GM21529 (cell line): ENCODE measurements around the gene SNX3.

ENCODE experiments used
- ATAC-seq: cut with Tn5 transposase; IDR thresholded peaks from one replicate; pipeline ENCODE4 v1.9.1; 2021; ENCODE audit not compliant: unreplicated experiment

Gene SNX3

DNA sequence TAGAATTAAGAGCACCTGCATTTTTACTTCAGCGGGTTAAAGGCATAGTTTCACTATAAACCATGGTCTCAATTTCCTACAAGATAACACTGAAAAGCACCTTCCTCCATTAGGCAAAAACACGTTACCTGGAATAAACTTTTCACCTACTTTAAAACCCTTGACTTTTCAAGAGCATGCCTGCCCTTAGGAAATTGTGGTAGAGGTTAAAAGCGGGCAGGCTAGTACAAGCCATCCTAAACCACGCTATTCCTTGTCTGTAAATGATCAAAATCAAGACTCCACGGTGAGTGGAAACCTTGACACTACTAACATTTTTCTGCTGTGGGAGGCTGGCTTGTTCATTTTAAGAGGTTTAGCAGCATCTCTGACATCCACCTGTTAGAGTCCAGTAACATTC is 51.1 kb downstream of the SNX3 start:
- no peak for ATAC-seq

DNA sequence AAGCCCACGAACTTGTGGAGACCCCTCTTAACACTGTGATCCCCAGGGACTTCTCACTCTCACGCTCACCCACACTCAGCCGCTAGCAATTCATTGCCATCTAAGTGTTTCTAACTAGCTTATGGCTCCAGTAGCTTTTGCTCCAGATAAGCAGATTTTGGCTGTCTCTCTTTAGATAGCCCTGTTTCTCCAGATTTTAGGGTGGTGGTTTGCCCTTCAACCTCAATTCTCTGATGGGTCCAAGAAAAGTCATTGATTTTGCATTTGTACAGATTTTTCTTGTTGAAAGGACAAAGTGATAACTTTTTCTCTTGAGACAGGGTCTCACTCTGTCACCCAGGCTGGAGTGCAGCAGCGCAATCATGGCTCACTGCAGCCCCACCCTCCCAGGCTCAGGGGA is 53.8 kb downstream of the SNX3 start:
- ATAC-seq: no peak

DNA sequence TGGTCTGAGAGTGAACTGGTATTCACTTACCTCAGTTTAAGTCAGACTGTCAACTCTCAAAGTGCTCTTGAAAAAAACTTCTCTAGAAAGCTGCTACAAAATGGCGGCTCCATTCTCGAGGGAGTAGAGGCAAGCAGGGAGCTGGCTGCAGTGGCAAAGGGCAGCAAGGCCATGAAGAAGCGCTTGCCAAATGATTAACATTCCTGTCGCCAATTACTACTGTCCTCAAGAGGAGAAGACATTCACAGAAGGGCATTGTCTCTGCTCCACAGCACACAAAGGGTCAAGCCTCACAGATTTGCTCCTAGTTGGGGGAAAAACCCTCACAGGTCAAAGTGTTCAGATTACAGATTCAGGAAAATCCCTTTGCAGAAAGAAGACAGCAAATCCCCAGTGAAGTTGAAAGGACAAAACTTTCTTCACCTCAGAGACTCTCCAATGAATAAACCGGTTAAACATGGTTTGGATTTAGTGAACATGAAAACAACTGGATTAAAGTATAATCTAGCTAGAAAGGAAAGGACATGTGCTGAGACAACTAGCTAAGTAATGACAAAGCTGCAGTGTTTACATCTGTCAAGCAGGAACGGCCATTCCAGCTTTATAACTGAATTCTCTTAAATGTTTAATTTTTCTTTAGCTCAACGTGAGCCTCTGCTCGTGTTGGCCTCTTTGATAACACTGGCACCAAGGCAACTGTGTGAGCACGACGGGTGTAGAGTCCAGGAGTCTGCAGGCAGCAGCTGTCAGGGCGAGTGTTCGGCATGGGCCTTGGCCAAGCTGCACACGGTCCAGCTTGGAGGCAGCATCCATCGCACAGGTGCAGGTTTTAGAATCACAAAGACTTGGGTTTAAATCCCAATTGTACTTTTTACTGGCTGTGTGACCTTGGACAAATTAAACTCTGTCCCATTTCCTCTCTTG is 57.4 kb downstream of the SNX3 start:
- no peak for ATAC-seq

DNA sequence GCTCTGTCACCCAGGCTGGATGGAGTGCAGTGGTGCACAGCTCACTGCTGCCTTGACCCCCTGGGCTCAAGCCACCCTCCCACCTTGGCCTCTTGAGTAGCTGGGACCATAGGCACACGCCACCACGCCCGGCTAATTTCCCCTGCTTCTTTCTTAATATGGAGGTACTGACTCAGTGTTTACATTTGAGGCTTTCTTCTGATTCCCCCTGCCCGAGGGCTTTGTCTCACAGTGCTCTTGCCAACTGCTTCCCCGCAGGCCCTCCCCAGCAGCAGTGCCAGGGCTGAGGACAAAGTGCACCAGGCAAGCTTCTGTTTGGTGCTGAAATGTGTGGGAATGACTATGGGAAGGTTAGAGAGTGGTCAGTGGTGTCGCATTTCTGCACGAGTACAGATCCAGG is 60.2 kb downstream of the SNX3 start:
- ATAC-seq: no peak

DNA sequence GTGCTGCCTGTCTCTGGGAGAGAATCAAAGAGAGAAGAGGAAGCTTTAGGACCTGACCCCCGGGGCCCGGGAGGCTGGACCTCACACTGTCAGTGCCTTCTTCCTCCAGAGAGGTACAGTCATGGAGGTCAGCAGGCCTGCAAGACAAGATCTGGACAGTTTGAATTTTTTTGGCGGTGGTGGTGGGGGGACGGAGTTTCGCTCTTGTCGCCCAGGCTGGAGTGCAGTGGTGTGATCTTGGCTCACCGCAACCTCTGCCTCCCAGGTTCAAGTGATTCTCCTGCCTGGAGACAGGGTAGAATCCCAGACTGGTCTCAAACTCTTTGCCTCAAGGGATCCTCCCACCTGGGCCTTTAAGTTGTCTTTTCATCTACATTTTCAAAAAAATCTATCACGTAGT is 60.7 kb downstream of the SNX3 start:
- ATAC-seq: no peak

DNA sequence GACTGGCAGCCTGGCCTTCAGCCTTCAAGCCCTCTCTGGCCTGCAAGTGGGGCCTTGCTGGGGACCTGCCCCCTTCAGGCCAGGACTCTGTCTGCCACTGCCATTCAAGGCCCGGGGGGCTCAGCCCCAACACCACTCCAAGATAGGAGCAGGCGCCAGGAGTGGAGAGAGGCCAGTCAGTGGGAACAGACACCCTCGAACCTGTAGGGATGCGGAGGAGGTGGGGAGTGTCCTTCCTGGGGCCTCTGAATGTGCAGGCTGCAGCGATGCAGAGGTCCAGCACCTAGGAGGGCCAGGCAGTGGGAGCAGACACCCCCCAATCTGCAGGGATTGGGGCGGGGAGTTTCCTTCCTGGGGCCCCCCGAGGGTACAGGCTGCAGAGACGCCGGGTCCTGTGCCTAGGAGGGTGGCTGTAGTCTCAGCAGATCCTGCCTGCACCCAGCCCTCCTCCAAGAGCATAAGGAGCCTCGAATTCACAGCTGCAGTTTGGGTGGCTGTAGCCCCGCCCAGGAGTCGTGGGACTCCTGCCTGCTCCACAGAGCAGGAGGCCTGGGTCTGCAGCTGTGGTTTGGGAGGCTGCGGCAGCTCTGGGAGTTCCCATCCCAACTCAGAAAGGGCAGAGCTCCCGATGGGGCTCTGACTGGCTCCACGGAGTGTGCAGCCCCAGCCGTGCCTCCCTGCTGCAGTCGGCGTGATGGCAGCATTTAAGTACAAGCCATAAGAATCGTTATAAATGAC is 61.9 kb downstream of the SNX3 start:
- ATAC-seq: no peak

DNA sequence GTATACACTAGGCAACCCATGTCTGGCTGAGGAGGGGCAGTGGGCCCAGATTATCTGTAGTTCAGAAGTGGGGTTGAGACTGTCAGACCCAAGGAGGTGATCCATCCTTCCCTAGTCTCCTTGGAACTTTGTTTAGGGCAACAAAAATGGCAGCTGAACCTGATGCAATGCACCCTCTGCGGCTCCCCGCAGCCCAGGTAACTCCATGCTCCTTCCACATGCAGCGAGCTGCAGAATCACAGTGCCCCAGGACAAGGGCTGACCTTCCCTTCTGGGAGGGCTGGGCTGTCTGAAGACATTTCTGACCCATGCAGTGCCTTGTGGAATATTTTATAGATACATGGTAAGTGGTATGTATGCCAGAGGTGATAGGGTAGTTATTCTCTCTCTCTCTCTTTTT is 65.6 kb downstream of the SNX3 start:
- no peak for ATAC-seq

DNA sequence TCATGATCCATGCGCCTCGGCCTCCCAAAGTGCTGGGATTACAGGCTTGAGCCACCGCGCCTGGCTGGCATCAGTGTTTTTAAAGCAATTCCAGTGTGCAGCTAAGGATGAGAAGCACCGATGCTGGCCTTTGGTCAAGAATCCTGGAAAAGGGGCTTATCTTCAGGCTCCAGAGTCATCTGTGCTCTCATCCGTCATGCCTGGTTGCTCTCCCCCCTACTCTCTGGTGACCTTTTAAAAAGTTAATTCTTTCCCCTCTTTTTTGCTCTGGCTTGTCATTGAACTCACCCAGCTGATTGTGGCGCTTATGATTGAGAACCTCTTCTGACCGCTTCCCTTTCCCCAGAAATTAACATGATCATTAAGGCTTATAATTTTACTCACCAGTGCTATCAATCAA is 66.3 kb downstream of the SNX3 start:
- no peak for ATAC-seq

DNA sequence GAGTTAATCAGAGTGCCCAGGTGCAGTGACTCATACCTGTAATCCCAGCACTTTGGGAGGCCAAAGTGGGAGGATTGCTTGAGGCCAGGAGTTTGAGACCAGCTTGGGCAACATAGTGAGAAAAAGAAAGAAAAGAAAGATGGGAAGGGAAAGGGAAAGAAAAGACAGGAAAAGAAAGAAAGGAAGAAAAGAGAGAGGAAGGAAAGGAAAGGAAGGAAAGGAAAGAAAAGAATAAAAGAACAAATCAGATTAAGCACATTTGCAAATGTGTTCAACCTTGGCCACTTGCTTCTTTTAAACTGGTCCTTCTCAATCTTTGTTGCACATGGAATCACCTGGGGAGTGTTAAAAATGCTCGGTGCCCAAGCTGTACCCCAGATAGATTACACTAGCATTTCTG is 67.0 kb downstream of the SNX3 start:
- no peak for ATAC-seq

DNA sequence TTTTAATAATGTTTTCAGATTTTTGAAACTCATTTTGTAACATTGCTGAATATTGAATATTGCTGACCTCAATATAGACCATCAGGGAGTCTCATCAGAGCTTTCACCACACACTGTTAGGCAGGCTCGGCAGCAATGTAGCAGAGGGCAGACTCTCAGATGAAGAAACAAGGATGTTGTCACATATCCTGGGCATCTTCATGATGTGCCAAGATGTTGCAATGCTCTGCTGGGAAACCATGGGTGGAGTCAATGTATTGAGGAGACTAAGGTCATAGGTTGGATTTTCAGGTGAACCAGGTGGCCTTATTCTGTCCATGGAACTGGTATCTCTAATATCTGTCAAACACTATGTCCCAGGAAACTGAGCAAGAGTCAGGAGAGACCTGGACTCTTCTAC is 67.7 kb downstream of the SNX3 start:
- ATAC-seq: no peak

DNA sequence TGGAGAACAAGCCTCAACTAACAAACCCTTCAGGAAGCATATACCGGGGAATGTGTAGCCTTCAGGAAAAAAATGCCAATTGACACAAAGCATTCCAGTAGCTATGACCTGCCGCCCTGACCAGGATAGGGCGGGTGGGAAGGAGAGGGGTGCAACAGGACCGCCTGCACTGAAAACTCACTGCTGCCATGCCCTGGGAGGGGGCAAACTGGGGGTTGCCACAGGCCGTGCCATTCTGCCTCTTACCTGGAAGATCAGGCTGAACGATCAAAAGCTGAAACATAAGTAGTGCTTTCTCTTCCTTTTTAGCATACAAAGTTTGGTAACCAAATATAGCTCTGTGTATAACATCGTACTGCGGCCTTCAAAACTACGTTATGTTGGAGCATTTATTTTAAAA is 73.3 kb downstream of the SNX3 start:
- no peak for ATAC-seq

DNA sequence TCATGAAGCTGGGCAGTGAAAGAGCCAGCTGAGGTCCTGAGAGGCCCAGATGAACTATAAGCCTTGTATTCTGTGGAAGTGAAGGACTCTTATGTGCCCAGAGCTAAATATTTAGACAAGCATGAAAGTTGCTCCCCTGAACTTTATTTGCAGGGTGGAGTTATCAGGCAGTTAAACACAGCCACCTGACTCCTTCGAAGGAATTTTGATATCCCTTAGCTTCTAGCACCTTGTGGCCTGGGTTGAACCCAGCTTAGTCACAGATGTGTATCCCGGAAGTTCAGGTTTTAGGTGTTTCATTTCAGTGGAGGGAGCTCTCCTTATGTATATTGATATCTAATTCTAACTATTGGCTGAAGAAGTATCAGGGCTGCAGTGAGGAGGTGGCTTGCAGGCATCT is 74.6 kb downstream of the SNX3 start:
- no peak for ATAC-seq

DNA sequence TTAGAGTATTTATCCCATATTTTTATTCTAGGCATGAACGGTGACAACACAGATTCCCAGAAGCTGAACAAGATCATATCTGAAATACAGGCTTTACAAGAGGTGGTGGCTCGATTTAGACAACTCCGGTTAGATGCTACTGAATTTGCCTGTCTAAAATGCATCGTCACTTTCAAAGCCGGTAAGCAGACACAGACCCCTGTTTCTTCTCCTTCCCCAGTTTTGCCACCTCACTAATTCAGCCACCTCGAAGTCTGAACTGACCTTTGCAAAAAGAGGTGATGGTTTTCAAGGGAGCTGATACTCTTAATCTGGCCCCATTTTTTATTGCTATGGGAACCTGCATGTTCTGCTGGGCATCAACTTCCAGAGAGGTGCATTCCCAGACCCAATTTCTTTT is 80.1 kb downstream of the SNX3 start:
- no peak for ATAC-seq

DNA sequence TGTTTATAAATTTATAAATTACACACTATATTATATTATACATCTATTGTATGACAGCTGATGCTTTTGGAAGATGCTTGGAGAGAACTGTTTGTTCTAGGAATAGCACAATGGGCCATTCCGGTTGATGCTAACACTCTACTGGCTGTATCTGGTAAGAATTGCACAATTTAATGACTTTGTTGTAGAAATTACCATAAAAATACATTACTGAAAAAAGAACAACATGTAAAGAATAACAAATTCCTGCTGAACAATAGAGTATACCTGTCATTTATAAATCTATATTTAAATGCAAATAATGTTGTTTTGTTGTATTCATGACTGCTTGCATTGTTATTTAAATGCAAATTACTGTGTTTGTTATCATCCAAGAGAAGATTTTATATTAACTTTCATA is 80.6 kb downstream of the SNX3 start:
- ATAC-seq: no peak

DNA sequence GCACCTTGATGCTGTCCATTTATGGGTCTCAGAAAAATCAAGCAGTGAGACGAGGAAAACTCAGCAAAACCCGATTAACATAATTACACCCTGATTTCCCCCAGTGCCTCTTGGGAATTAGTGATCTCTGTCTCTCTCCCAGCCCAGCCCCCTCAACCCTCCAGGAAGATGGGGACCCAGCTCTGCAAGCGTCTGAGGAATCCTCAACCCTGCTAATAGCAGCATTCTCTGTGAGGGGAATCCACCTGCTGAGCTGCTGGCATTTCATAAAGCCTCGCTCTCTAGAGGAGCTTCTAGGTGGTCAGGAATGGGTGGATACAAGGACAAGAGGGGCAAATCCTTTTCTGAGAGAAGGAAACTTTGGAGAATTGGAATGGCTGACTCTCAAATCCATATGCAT is 81.1 kb downstream of the SNX3 start:
- ATAC-seq: no peak

DNA sequence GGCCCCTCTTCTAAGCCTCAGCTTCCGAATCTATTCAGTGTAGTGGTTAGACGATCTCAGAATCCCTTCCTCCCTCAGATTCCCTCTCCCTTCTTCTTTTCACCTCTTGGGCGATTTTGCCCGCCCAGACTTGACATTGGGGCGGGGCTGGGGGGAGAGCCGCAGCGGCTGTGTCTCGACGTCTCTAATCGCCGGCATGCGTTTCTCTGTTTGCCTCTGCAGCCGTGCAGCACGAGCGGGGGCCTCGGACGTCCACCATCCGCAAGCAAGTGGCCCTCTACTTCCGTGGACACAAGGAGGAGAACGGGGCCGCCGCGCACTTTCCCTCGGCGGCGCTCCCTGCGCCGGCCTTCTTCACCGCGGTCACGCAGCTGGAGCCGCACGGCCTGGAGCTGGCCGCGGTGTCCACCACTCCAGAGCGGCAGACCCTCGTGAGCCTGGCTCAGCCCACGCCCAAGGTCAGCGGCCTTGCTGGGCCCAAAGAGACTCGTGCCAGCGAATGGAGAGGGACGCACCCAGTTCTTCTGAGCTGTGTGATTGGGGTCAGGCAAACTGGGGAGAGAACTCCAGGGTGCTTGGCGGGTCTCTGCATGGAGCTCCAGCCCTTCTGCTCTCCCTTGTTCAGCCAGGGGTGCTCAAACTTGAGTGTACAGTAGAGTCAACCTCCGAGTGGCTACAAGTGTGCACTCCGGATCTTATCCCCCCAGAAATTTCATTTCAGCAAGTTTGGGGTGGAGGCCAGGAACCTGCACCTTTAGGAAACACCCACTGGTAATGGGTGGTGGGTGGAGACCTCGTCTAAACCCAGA is 84.4 kb downstream of the SNX3 start:
- ATAC-seq: no peak

DNA sequence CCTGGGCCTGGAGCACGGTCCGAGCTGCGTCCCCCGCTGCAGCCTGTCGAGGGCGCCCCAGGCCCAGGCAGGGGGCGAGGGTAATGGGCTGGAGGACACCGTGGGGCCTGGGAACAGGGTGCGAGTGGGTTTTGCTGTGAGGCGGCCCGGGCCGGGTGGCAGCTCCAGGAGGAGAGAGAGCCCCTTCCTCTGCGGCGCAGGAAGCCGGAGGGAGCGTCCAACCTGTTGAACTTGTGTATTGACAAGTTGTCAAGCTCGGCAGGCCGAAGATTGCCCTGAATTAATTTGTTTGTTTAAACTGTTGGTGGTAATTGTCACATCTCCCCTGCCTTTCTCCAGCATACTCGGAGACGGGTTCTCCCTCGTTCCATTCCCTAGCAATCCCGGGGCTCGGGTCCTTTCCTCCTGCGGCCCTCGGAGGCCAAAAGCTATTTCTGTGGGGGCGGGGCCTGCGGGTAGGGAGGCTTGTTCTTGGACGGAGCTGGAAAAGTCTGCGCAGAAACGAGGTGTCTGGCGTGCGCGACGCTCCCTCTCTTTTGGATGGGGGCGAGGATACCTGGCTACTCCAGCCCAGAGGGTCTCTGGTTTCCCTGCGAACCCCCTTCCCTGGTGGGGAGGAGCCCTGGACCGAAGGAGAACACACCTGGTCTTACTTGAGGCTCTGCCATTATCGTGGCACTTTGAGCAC is 85.1 kb downstream of the SNX3 start:
- ATAC-seq: no peak

DNA sequence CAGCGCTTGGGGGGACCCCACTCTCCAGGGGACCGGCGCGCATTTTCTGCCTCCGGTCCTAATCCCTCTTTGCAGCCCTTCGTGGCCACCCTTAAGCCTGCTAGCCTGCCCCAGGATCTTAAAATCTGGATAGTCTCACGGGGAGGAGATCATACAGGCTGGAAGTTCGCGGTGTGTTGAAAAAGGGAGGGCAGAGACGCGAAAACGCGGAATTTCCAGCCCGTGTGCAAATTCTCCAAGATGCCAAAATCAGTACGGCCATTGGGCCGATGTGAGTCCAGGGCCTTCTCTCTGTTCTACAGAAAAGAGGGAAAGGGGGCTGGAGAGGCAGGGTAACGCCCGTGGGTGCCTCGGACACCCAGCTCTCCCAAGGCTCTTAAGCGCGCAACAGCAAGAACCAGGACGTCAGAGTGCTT is 85.7 kb downstream of the SNX3 start:
- no peak for ATAC-seq

DNA sequence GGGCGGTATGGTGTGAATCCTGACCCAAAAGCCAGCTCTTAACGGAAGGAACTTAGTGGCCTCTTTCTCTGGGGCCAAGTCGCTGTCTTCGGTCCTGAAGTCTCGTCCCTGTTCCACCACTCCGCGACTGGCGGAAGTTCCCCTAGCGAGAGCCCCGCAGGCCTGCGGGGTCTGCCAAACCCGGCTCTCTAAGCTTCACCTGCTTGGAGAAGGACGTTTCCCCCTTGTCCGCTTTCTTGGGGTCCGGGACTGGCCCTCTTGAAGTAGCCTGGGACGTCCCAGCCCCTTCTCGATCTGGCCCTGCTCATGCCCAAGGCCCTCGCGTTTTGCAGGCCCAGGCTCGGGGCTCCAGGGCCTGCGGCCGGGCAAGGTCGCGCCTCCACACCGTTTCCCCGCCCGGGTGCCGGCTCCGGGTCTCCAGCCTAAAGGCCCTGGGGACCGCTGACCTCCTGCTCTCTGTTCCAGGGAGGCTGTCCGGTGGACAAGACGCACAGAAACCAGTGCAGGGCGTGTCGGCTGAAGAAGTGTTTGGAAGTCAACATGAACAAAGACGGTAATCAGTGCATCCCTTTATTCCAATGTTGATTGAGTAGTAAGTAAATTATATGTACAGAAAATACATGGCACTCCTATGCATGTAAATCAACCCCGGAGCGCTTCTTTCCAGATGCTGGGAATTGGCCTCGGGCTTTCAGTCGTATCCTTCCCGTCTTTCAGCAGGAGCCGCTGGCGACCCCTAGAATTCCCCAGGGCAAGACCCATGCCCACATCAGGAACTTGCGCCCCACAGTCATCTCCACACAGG is 86.3 kb downstream of the SNX3 start:
- no peak for ATAC-seq

DNA sequence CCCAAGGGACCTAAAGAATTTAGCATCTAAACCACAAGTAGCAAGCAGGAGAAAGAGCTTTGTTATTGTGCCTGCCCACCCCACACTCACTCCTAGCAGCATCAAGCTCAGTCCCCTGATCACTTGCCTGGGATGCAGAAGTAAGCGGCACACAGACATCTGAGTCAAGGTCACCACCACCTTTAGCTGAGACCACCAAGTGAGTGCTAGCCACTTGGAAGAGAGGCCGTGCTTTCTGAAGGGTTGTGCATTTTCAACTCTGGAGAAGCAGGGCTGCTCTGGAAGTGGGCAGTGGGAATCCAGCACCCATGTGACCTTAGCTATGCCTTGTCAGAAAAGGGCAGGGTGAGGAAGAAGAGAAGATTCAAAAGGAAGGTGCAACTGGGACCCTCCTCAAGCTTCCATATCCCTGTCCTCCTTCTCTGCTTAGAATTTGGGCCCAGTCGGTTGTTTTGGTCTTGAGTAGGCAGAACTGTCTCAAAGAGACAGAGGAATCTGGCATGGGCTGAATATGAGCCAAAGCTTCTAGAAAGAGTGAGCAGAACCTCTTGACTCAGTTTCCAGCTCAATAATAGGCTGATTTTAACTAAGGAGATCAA is 88.8 kb downstream of the SNX3 start:
- ATAC-seq: no peak
